Effector CD8-positive, alpha-beta T cell (primary cell): ENCODE data around the gene AGPAT3.

Experiments
- DNase-seq: peaks from one replicate; lab custom pipeline; 2025; lab: John Stamatoyannopoulos, UW

AGPAT3 gene

GRCh38 chr21:43937051-43937832 is 72.2 kb downstream of the AGPAT3 start:
- no peak for DNase-seq

- no peak for DNase-seq
Measured at GRCh38 chr21:43937891-43938309, 72.9 kb downstream of the AGPAT3 start.

- peak; percentile 83 for DNase-seq
Measured at GRCh38 chr21:43938751-43939442, 73.9 kb downstream of the AGPAT3 start.

GRCh38 chr21:43939443-43940328 is 74.7 kb downstream of the AGPAT3 start:
- DNase-seq: no peak

GRCh38 chr21:43940329-43941050 is 75.5 kb downstream of the AGPAT3 start:
- no peak for DNase-seq

GRCh38 chr21:43942201-43942600 is 77.2 kb downstream of the AGPAT3 start:
- no peak for DNase-seq

GRCh38 chr21:43942621-43943020 is 77.6 kb downstream of the AGPAT3 start:
- no peak for DNase-seq

- DNase-seq: no peak
Measured at GRCh38 chr21:43943512-43944077, 78.6 kb downstream of the AGPAT3 start.

GRCh38 chr21:43944078-43944633 is 79.1 kb downstream of the AGPAT3 start:
- DNase-seq: no peak

GRCh38 chr21:43944757-43945156 is 79.7 kb downstream of the AGPAT3 start:
- DNase-seq: no peak

- DNase-seq: no peak
Measured at GRCh38 chr21:43948740-43949498, 83.9 kb downstream of the AGPAT3 start.

- DNase-seq: no peak
Measured at GRCh38 chr21:43949499-43950208, 84.6 kb downstream of the AGPAT3 start.

- DNase-seq: no peak
Measured at GRCh38 chr21:43950481-43950880, 85.5 kb downstream of the AGPAT3 start.

GRCh38 chr21:43950936-43951335 is 85.9 kb downstream of the AGPAT3 start:
- no peak for DNase-seq

GRCh38 chr21:43951911-43952703 is 87.1 kb downstream of the AGPAT3 start:
- DNase-seq: no peak

- DNase-seq: no peak
Measured at GRCh38 chr21:43953021-43953420, 88.0 kb downstream of the AGPAT3 start.

- DNase-seq: no peak
Measured at GRCh38 chr21:43954042-43954441, 89.0 kb downstream of the AGPAT3 start.

GRCh38 chr21:43954896-43955295 is 89.9 kb downstream of the AGPAT3 start:
- no peak for DNase-seq
